ENCODE measurements around the gene FTCD.

GRCh38 chr21:46180079-46180722 is 24.8 kb upstream of the FTCD start:
- TF ChIP-seq CTCF (conservative IDR thresholded peaks at IDR 0.05 in 1 of 2, IDR thresholded peaks at IDR 0.05 in 1 of 2; ENCODE audit: low read depth in 1 of 2, low read length in 2 of 2), result no peak
- TF ChIP-seq EZH2 (IDR thresholded peaks at IDR 0.05; ENCODE audit: low read length, missing control alignments), result no peak

Measured in fibroblast of lung (primary cell).